VCaP (cell line): Measurements from ENCODE around the gene DNMT3L.
"Not testable (repeated sequence)": the region's sequence is repeated elsewhere in the genome, so short reads cannot be mapped to it uniquely, and the experiment has no call there.

Experiments used
- H3K27ac ChIP-seq: fragments of 450-650 bp; 2 replicates; pipeline ENCODE4 v1.5.1; 2017
- CTCF ChIP-seq: fragments of 450-650 bp; conservative IDR thresholded peaks from 2 replicates; pipeline ENCODE4 v1.5.1; 2017; ENCODE audit warnings: mild to moderate bottlenecking, moderate library complexity

Gene DNMT3L

GRCh38 chr21:44227614-44228013, 34.1 kb downstream of the DNMT3L start:
- H3K27ac ChIP-seq = not testable (repeated sequence)

GRCh38 chr21:44225605-44226004, 36.1 kb downstream of the DNMT3L start:
- H3K27ac ChIP-seq = not testable (repeated sequence)

- H3K27ac ChIP-seq = not testable (repeated sequence)
Measured at GRCh38 chr21:44223334-44223733, 38.4 kb downstream of the DNMT3L start.

- H3K27ac ChIP-seq = not testable (repeated sequence)
Measured at GRCh38 chr21:44220674-44221073, 41.0 kb downstream of the DNMT3L start.

- not testable (repeated sequence) for H3K27ac ChIP-seq
Measured at GRCh38 chr21:44218461-44218860, 43.2 kb downstream of the DNMT3L start.

GRCh38 chr21:44211978-44212377, 49.7 kb downstream of the DNMT3L start:
- H3K27ac ChIP-seq = not testable (repeated sequence)

- H3K27ac ChIP-seq = not testable (repeated sequence)
Measured at GRCh38 chr21:44211574-44211973, 50.1 kb downstream of the DNMT3L start.

- not testable (repeated sequence) for H3K27ac ChIP-seq
Measured at GRCh38 chr21:44207860-44208646, 53.6 kb downstream of the DNMT3L start.

GRCh38 chr21:44206698-44207676, 54.7 kb downstream of the DNMT3L start:
- H3K27ac ChIP-seq = not testable (repeated sequence)

- H3K27ac ChIP-seq = not testable (repeated sequence)
Measured at GRCh38 chr21:44206187-44206586, 55.5 kb downstream of the DNMT3L start.

GRCh38 chr21:44202590-44203299, 59.0 kb downstream of the DNMT3L start:
- H3K27ac ChIP-seq = not testable (repeated sequence)

GRCh38 chr21:44199997-44200396, 61.7 kb downstream of the DNMT3L start:
- H3K27ac ChIP-seq = not testable (repeated sequence)

- TF ChIP-seq CTCF = no peak
- H3K27ac ChIP-seq = no peak overlapping the region
Measured at GRCh38 chr21:44199448-44199847, 62.2 kb downstream of the DNMT3L start.

- not testable (repeated sequence) for H3K27ac ChIP-seq
Measured at GRCh38 chr21:44197156-44197516, 64.6 kb downstream of the DNMT3L start.
